CD14-positive monocyte (primary cell): ENCODE results near the gene ATG10. TPM values are rescaled to one million over a fixed set of nuclear protein-coding genes. Genes with fewer than 3 reads are reported as not detected.

Experiments used
- DNase-seq, 3 donors: peaks; one replicate each; pipeline ENCODE4 v3.0.0-alpha.2; 2011 to 2022
- H2AFZ ChIP-seq: 2 replicates; pipeline ENCODE4 v1.6.0; 2012; ENCODE audit warnings: mild to moderate bottlenecking, low read depth, low read length, inconsistent platforms; ENCODE audit not compliant: insufficient read depth, poor library complexity, severe bottlenecking
- H3K27ac ChIP-seq, 2 donors: 1 replicate in 1 of 2; 2 replicates in 1 of 2; pipeline ENCODE4 v1.5.1; 2012 to 2013; ENCODE audit warnings: low read length in 2 of 2, control low read depth in 1 of 2, inconsistent platforms in 1 of 2, low read depth in 1 of 2, mild to moderate bottlenecking in 1 of 2
- H3K27me3 ChIP-seq, 2 donors: one replicate each; pipeline versions ENCODE4 v1.6.0 to v1.6.1; 2011 to 2013; ENCODE audit warnings: low read length in 2 of 2; ENCODE audit not compliant: control insufficient read depth in 2 of 2, insufficient read depth in 2 of 2
- H3K36me3 ChIP-seq, 2 donors: replicated peaks in 1 of 2; 1 replicate in 1 of 2; 2 replicates in 1 of 2; pipeline versions ENCODE4 v1.5.1 to v1.6.1; 2012 to 2013; ENCODE audit warnings: low read length in 2 of 2, control low read depth in 1 of 2, inconsistent platforms in 1 of 2, mild to moderate bottlenecking in 1 of 2; ENCODE audit not compliant: insufficient read depth in 2 of 2, control insufficient read depth in 1 of 2
- H3K4me1 ChIP-seq, 2 donors: 1 replicate in 1 of 2; 2 replicates in 1 of 2; pipeline versions ENCODE4 v1.5.1 to v1.6.1; 2012 to 2013; ENCODE audit warnings: low read length in 2 of 2, control low read depth in 1 of 2, inconsistent platforms in 1 of 2, mild to moderate bottlenecking in 1 of 2, moderate library complexity in 1 of 2; ENCODE audit not compliant: insufficient read depth in 2 of 2, control insufficient read depth in 1 of 2
- H3K4me2 ChIP-seq: replicated peaks from 2 replicates; pipeline ENCODE3; 2012; ENCODE audit warnings: low read length, moderate library complexity, mild to moderate bottlenecking; ENCODE audit not compliant: poor library complexity, severe bottlenecking; ENCODE audit errors: extremely low read depth
- H3K4me3 ChIP-seq, 3 experiments: fragments of 200-600 bp in 1 of 3; sonication (generic) in 1 of 3; replicated peaks in 1 of 3; 1 replicate in 2 of 3; 2 replicates in 1 of 3; pipeline ENCODE4 v1.5.1; 2011 to 2013; ENCODE audit warnings: low read length in 3 of 3, mild to moderate bottlenecking in 3 of 3, control low read depth in 2 of 3, low read depth in 2 of 3, inconsistent platforms in 1 of 3, moderate library complexity in 1 of 3
- H3K79me2 ChIP-seq: 2 replicates; pipeline ENCODE4 v1.6.0; 2012; ENCODE audit warnings: mild to moderate bottlenecking, control low read depth, inconsistent platforms, low read length, moderate library complexity; ENCODE audit not compliant: insufficient read depth
- H3K9ac ChIP-seq: 2 replicates; pipeline ENCODE4 v1.6.0; 2017; ENCODE audit warnings: low read length, mild to moderate bottlenecking; ENCODE audit not compliant: insufficient read depth, poor library complexity, severe bottlenecking
- H3K9me3 ChIP-seq, 2 donors: replicated peaks in 1 of 2; 1 replicate in 1 of 2; 2 replicates in 1 of 2; pipeline versions ENCODE4 v1.5.1 to v1.6.1; 2012 to 2013; ENCODE audit warnings: low read length in 2 of 2, control low read depth in 1 of 2; ENCODE audit not compliant: control insufficient read depth in 1 of 2, insufficient read depth in 1 of 2
- H4K20me1 ChIP-seq: 2 replicates; pipeline ENCODE4 v1.6.0; 2012; ENCODE audit warnings: mild to moderate bottlenecking, low read length, control low read depth, moderate library complexity; ENCODE audit not compliant: insufficient read depth
- H3K27ac Mint-ChIP-seq, 7 donors: one replicate each; pipeline ENCODE4 v1.8.0; 2020; ENCODE audit warnings: mild to moderate bottlenecking in 7 of 7, mixed read lengths in 7 of 7, moderate library complexity in 6 of 7, inconsistent platforms in 2 of 7
- H3K27me3 Mint-ChIP-seq, 3 donors: one replicate each; pipeline ENCODE4 v1.8.0; 2021 to 2022; ENCODE audit warnings: low read depth in 3 of 3, mild to moderate bottlenecking in 3 of 3, mixed read lengths in 3 of 3, moderate library complexity in 3 of 3, inconsistent platforms in 1 of 3
- H3K36me3 Mint-ChIP-seq, 2 donors: one replicate each; pipeline ENCODE4 v1.8.0; 2020; ENCODE audit warnings: mixed read lengths in 2 of 2, inconsistent platforms in 1 of 2, mild to moderate bottlenecking in 1 of 2
- H3K4me1 Mint-ChIP-seq: one replicate; pipeline ENCODE4 v1.8.0; 2020; ENCODE audit warnings: mild to moderate bottlenecking, mixed read lengths
- H3K4me3 Mint-ChIP-seq, 2 donors: one replicate each; pipeline ENCODE4 v1.8.0; 2020; ENCODE audit warnings: mild to moderate bottlenecking in 2 of 2, mixed read lengths in 2 of 2, moderate library complexity in 1 of 2
- H3K9me3 Mint-ChIP-seq, 7 donors: one replicate each; pipeline ENCODE4 v1.8.0; 2020 to 2022; ENCODE audit warnings: mixed read lengths in 7 of 7, mild to moderate bottlenecking in 6 of 7, moderate library complexity in 6 of 7, inconsistent platforms in 2 of 7
- CTCF ChIP-seq: fragments of 200-600 bp; IDR thresholded peaks from one replicate; pipeline ENCODE4 v1.8.0; 2022; ENCODE audit warnings: antibody characterized with exemption, mild to moderate bottlenecking
- WGBS: methylation state at CpG from one replicate; pipeline ENCODE4 v1.1.5; 2013; ENCODE audit warnings: missing lambda C conversion rate; ENCODE audit not compliant: insufficient coverage; 5-methylcytosine and 5-hydroxymethylcytosine counted together
- intact Hi-C, 2 donors: fragments of 100-400 bp; cut with micrococcal nuclease; formaldehyde crosslinking; loops; one replicate each; pipeline versions ENCODE4 v1.15.0 to v1.15.1; 2023
- polyA plus RNA-seq, 3 donors: library from polyadenylated mRNA; depleted of rRNA in 1 of 3; unstranded in 2 of 3; stranded (reverse) in 1 of 3; fragments of 300-500 nt in 2 of 3; fragments of >200 nt in 1 of 3; fragmentation: Illumina TruSeq in 2 of 3; gene quantifications; 1 replicate in 2 of 3; 2 replicates in 1 of 3; pipeline ENCODE4 v1.2.3, GENCODE V29; 2012 to 2021

ATG10 gene
- polyA plus RNA-seq, 3 donors: 2.1 to 7.9 (median 5.6) TPM

- peaks cover 4 to 6% of the 10 kb centered on the region in 2 donors for H3K36me3 Mint-ChIP-seq
- no CpG with 5 or more reads among the region's 1 CpG for WGBS
- no peak overlapping the region for H2AFZ ChIP-seq
These were observed 203.0 kb downstream of the ATG10 start for GRCh38 chr5:82174919-82175219.

GRCh38 chr5:82176115-82176814, 204.4 kb downstream of the ATG10 start:
- Histone ChIP-seq H3K4me3 (no peak overlapping the region), H3K9ac (no peak overlapping the region), H3K79me2 (no peaks in the 10 kb centered on the region), H3K36me3 (peaks cover 0 to 15% of the 10 kb centered on the region in 2 donors), H3K9me3 (no peaks in the 10 kb centered on the region), H4K20me1 (no peaks in the 10 kb centered on the region), H2AFZ (no peak overlapping the region), H3K27me3 (no peaks in the 10 kb centered on the region), H3K4me2 (no peak overlapping the region), H3K27ac (no peak overlapping the region), H3K4me1 (peaks cover 11 to 13% of the 10 kb centered on the region in 2 donors)
- TF ChIP-seq CTCF: no peak
- intact Hi-C loops: loop anchor here in 1 of 2 donors (10.0 kb wide), 1 partner anchor 421 kb away; the partner anchor contains the start of gene SSBP2
- Mint-ChIP-seq H3K4me1 (peaks cover 16% of the 10 kb centered on the region), H3K36me3 (peaks cover 15% of the 10 kb centered on the region in 2 donors), H3K9me3 (no peaks in the 10 kb centered on the region), H3K27ac (no peak overlapping the region), H3K4me3 (no peak overlapping the region), H3K27me3 (no peaks in the 10 kb centered on the region)
- WGBS: 100% methylated on average over 3 of the region's 8 CpGs
- no peak for DNase-seq

More at GRCh38 chr5:82174919-82175219, 203.0 kb downstream of the ATG10 start:
- H3K9ac ChIP-seq: no peak overlapping the region
- no peaks in the 10 kb centered on the region for H3K27me3 ChIP-seq
- no peaks in the 10 kb centered on the region for H3K27me3 Mint-ChIP-seq
- peak overlapping the region in 1 of 2 donors; percentile 50 for H3K27ac ChIP-seq
- H3K36me3 ChIP-seq: peaks cover 0 to 2% of the 10 kb centered on the region in 2 donors
- intact Hi-C loops: loop anchor here in 1 of 2 donors (10.0 kb wide), 1 partner anchor 420 kb away; the partner anchor contains the start of gene SSBP2
- H4K20me1 ChIP-seq: no peaks in the 10 kb centered on the region
- H3K9me3 ChIP-seq: no peaks in the 10 kb centered on the region
- no peaks in the 10 kb centered on the region for H3K79me2 ChIP-seq
- peak overlapping the region in 6 of 7 donors; percentile 44 to 86 (median 72) for H3K27ac Mint-ChIP-seq
- peaks cover 11 to 13% of the 10 kb centered on the region in 2 donors for H3K4me1 ChIP-seq
- peak overlapping the region; percentile 12 for H3K4me2 ChIP-seq
- no peaks in the 10 kb centered on the region for H3K9me3 Mint-ChIP-seq
- DNase-seq: no peak
- no peak overlapping the region for H3K4me3 ChIP-seq
- peaks cover 16% of the 10 kb centered on the region for H3K4me1 Mint-ChIP-seq
- H3K4me3 Mint-ChIP-seq: no peak overlapping the region
- peak; percentile 20 for TF ChIP-seq CTCF
